SK-MEL-5 (cell line): ENCODE data around the gene RUBCNL. TPM values are rescaled to one million over a fixed set of nuclear protein-coding genes. Genes with fewer than 3 reads are reported as not detected.
A peak's percentile ranks its signal among the peaks of the same experiment; 100 is the strongest.
"Not testable (repeated sequence)": the region's sequence is repeated elsewhere in the genome, so short reads cannot be mapped to it uniquely, and the experiment has no call there.

ENCODE experiments used
- DNase-seq: peaks from one replicate; pipeline ENCODE4 v3.0.0-alpha.2; 2016; ENCODE audit warnings: low read depth, low spot score
- in situ Hi-C: cut with HindIII; loops from 2 replicates; pipeline ENCODE4 v1.10.0; 2016; ENCODE audit warnings: low sequenced_read_pairs, high pct_unique_total_duplicates, low pct_unique_long_range_greater_than_20kb
- polyA plus RNA-seq, 2 experiments: library from polyadenylated mRNA; depleted of rRNA; stranded (reverse); fragments of >200 nt; gene quantifications; 2 replicates each; pipeline ENCODE4 v1.2.3, GENCODE V29; 2015
- total RNA-seq: library from RNA; depleted of rRNA; stranded (reverse); fragments of >200 nt; shearing (Covaris generic); gene quantifications from 2 replicates; pipeline ENCODE4 v1.2.3, GENCODE V29; 2014; rRNA removed

Gene RUBCNL
- 12.4 and 17.7 TPM in 2 replicates for total RNA-seq
- 9.8 and 10.0 TPM in 2 replicates for polyA plus RNA-seq (2015; cell fraction: cytosol; rRNA removed)
- polyA plus RNA-seq (2015; cell fraction: nucleus; rRNA removed), result 45.7 and 48.7 TPM in 2 replicates

- in situ Hi-C loops, result no loop called here
- DNase-seq, result peak; percentile 54
Measured at GRCh38 chr13:46387064-46387851, at the start of gene RUBCNL. RUBCNL (minus strand) TSS chr13:46387252; CDS start chr13:46372475, 14,777 bp downstream.

GRCh38 chr13:46429558-46429957, 42.5 kb upstream of the RUBCNL start:
- DNase-seq, in situ Hi-C loops: not testable (repeated sequence)

- no peak for DNase-seq
- in situ Hi-C loops, result no loop called here
Measured at GRCh38 chr13:46405457-46405856, 18.4 kb upstream of the RUBCNL start.

GRCh38 chr13:46404733-46405100, 17.7 kb upstream of the RUBCNL start:
- in situ Hi-C loops, result no loop called here
- DNase-seq, result no peak

- DNase-seq, result no peak
- in situ Hi-C loops, result no loop called here
Measured at GRCh38 chr13:46403851-46404732, 17.0 kb upstream of the RUBCNL start.

GRCh38 chr13:46402178-46402577, 15.1 kb upstream of the RUBCNL start:
- in situ Hi-C loops, result no loop called here
- DNase-seq, result no peak

- in situ Hi-C loops, result no loop called here
- no peak for DNase-seq
Measured at GRCh38 chr13:46401432-46401831, 14.4 kb upstream of the RUBCNL start.

GRCh38 chr13:46396341-46396740, 9.3 kb upstream of the RUBCNL start:
- DNase-seq, result no peak

GRCh38 chr13:46392967-46393366, 5.9 kb upstream of the RUBCNL start:
- in situ Hi-C loops, result no loop called here
- DNase-seq, result no peak

More at GRCh38 chr13:46396341-46396740, 9.3 kb upstream of the RUBCNL start:
- in situ Hi-C loops, result no loop called here

GRCh38 chr13:46389457-46390451, 2.7 kb upstream of the RUBCNL start:
- peak; percentile 99 for DNase-seq

GRCh38 chr13:46388846-46389245, 1.8 kb upstream of the RUBCNL start:
- in situ Hi-C loops, result no loop called here
- no peak for DNase-seq

More at GRCh38 chr13:46389457-46390451, 2.7 kb upstream of the RUBCNL start:
- in situ Hi-C loops, result no loop called here

GRCh38 chr13:46388308-46388707, 1.3 kb upstream of the RUBCNL start:
- in situ Hi-C loops, result no loop called here
- no peak for DNase-seq

- in situ Hi-C loops, result no loop called here
- no peak for DNase-seq
Measured at GRCh38 chr13:46386392-46387063, 524 bp downstream of the RUBCNL start.

- peak; percentile 24 for DNase-seq
- in situ Hi-C loops, result no loop called here
Measured at GRCh38 chr13:46385946-46386345, 1.1 kb downstream of the RUBCNL start.

- no peak for DNase-seq
- in situ Hi-C loops, result no loop called here
Measured at GRCh38 chr13:46383383-46383782, 3.7 kb downstream of the RUBCNL start.

GRCh38 chr13:46382224-46382623, 4.8 kb downstream of the RUBCNL start:
- no peak for DNase-seq
- in situ Hi-C loops, result no loop called here

GRCh38 chr13:46380242-46380641, 6.8 kb downstream of the RUBCNL start:
- DNase-seq, result no peak
- in situ Hi-C loops, result no loop called here
